ENCODE data around the gene VCL.

DNA sequence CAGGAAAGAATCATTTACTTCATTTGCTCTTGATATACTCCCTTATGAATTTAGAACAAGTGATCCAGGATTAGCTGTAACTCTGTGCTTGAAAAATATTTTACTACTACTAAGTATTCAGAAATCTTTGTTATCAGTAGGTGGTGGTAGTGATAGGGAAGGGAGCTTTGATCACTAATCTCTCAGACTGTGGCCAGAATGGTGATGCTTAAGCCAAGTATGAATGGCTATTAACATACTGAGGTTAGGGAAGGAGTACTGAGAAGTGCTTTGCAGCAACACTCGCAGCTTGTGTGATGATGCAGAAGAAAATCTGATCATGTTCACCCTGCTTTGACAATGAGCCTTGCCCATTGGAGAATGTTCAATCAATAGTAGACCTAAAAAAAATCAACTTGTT is 123.5 kb downstream of the VCL start:
- TF ChIP-seq POLR2AphosphoS5 (IDR thresholded peaks at IDR 0.05): no peak
- TF ChIP-seq, protein P1, sequence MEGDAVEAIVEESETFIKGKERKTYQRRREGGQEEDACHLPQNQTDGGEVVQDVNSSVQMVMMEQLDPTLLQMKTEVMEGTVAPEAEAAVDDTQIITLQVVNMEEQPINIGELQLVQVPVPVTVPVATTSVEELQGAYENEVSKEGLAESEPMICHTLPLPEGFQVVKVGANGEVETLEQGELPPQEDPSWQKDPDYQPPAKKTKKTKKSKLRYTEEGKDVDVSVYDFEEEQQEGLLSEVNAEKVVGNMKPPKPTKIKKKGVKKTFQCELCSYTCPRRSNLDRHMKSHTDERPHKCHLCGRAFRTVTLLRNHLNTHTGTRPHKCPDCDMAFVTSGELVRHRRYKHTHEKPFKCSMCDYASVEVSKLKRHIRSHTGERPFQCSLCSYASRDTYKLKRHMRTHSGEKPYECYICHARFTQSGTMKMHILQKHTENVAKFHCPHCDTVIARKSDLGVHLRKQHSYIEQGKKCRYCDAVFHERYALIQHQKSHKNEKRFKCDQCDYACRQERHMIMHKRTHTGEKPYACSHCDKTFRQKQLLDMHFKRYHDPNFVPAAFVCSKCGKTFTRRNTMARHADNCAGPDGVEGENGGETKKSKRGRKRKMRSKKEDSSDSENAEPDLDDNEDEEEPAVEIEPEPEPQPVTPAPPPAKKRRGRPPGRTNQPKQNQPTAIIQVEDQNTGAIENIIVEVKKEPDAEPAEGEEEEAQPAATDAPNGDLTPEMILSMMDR (IDR thresholded peaks at IDR 0.05): no peak
- TF ChIP-seq EP300 (IDR thresholded peaks at IDR 0.05): no peak

Measured in upper lobe of left lung (tissue), 4 donors.